ENCODE results near the gene ZMYND11.
"Not testable (repeated sequence)": the region's sequence is repeated elsewhere in the genome, so short reads cannot be mapped to it uniquely, and the experiment has no call there.

The ZMYND11 gene

DNA sequence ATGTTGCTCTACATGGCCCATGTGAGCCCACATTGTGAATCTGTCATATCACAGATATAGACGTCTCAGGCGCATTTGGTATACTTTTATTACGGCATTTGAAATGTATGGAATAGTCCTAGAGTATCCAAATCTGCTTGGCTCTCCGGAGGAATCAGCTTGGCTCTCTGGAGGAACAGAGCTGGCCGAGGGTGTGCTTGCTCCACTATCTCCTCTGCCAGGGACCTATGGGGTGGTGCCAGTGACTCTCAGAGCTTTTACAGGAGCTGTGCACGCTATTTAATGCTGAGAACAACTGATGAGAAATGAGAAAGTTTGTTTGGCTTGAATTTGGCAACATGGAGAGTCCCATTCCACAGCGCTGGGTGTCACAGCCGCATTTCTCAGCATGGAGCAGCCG is 144.0 kb downstream of the ZMYND11 start:
- FAIRE-seq (no peak), DNase-seq (ENCODE audit: low spot score) (no peak)

DNA sequence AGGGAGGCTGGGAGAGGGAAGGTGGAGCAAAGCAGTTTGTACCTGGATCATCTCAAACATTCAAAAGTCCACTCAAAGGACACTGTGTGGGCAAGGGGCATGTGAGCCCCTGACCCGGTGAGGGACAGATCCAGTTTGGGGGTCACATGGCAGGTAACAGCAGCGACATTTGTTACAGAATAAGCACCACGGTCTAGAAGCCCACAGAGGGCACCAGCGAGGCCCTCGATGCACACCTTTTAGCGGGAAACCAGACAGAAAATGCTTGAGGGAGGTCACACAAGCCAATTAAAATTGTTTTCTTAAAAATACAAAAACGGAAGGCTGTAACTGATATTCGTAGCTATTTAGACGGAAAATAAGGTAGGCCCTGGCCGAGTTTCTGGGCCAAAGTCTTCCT is 144.4 kb downstream of the ZMYND11 start:
- no peak for DNase-seq (ENCODE audit: low spot score)
- no peak for FAIRE-seq

GRCh38 chr10:282294-283139 is 147.3 kb downstream of the ZMYND11 start:
- no peak for DNase-seq (ENCODE audit: low spot score)

GRCh38 chr10:283140-283479 is 147.9 kb downstream of the ZMYND11 start:
- DNase-seq (ENCODE audit: low spot score) (no peak), FAIRE-seq (no peak)

More at GRCh38 chr10:282294-283139, 147.3 kb downstream of the ZMYND11 start:
- FAIRE-seq, result no peak

- FAIRE-seq, result no peak
- DNase-seq (ENCODE audit: low spot score), result no peak
Observed at GRCh38 chr10:283916-284356, 148.7 kb downstream of the ZMYND11 start.

DNA sequence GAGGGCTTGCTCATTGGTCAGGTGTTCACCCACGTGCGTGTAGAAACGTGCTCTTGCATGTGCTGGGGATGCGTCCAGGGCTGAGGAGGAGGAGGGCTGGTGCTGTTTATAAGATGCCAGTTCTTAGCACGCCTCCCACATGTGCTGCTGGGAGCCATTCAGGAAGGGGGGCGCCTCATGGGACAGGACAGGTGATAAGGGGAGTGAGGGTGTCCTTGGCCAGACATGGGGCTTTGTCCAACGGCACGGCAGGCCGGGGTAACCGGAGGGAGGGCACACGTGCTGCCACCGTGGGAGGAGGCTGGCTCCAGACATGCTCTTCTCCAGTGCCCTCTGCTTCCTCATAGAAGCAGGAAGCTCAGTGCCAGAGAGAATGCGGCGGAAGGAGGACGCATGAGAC is 150.0 kb downstream of the ZMYND11 start:
- FAIRE-seq (no peak), DNase-seq (ENCODE audit: low spot score) (no peak)

DNA sequence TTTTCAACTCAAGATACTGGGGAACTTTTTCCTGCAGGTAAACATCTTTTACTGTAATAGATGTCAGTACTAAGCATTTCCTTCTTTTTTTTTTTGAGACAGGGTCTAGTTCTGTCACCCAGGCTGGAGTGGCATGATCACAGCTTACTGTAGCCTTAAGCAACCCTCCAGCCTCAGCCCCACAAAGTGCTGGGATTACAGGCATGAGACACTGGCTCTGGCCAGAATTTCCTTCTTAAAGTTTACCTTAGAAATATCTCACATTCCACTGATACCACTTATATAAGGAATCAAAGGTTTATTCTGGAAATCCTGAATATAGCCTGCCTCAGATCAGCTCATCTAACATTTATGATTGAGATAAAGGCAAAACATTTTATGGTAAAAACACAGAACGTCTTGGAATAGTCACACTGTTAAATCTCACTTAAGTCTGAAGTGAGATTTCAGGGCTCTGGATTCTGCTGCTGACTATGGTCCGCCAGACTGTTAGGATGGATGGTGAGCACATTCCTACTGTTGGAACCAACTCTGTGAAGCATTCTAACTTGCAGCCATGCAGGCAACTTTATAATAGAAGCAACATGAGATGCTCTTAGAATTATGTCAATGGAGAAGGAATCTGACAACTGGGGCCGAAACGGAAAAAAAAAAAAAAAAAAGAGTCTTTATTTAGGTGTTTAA is 151.9 kb downstream of the ZMYND11 start:
- DNase-seq (ENCODE audit: low spot score) (no peak), FAIRE-seq (no peak)

DNA sequence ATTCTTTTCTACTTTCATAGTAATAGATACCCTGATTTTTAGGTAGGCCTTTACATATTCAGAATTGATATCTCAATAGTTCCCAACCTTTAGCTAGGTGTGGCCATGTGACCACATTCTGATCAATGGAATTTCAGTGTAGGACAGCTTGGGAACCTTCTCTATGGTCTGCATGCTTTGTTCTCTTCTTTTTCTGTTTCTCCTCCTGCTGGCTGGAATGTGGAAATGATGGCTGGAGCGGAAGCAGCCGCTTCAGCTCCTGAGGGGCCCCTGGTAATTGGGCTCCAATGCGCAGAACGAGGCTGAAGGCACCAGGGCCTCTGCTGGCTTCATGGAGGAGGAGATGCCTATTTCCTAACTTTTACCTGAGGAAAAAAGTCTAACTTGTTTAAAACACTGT is 152.6 kb downstream of the ZMYND11 start:
- no peak for DNase-seq (ENCODE audit: low spot score)
- FAIRE-seq, result no peak

- DNase-seq (ENCODE audit: low spot score) (no peak), FAIRE-seq (no peak)
Observed at GRCh38 chr10:288316-289200, 153.3 kb downstream of the ZMYND11 start.

DNA sequence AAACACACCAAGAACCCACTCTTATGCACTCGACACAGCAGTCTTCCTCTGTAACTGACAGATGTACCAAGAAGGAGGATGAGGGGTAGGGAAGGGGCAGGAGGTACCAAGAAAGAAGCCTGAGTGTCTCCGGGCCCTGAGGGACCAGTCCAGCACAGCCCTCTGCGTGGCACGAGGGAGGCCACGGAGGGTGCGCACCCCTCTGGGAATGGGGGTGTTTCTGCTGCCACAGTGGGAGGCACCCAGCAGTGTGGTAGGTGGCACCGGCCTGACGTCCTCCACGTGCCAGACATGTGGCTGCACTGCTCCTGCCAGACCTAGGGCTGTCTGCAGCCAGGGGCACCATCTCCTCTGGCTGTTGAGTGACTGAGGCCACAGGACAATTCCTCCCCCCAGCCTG is 154.3 kb downstream of the ZMYND11 start:
- DNase-seq (ENCODE audit: low spot score) (no peak), FAIRE-seq (no peak)

- FAIRE-seq, result no peak
- no peak for DNase-seq (ENCODE audit: low spot score)
Observed at GRCh38 chr10:290026-290725, 154.9 kb downstream of the ZMYND11 start.

DNA sequence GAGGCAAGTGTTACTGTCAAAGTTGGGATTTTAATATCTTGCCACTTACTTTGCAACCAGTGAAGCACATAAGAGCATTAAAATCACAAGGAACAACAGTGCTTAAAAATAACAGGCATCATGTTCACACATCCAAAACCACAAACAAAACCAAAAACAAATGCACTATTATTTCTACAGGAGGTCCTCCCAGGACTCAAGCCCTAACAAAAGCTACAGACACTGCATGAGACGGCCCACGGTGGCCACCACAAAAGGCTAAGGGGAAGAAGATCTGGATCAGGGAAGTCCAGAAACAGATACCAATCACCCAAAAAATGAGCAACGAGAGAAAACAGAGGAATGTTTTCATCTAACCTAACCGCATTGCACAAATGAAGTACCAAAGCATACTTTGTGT is 158.4 kb downstream of the ZMYND11 start:
- no peak for DNase-seq (ENCODE audit: low spot score)

DNA sequence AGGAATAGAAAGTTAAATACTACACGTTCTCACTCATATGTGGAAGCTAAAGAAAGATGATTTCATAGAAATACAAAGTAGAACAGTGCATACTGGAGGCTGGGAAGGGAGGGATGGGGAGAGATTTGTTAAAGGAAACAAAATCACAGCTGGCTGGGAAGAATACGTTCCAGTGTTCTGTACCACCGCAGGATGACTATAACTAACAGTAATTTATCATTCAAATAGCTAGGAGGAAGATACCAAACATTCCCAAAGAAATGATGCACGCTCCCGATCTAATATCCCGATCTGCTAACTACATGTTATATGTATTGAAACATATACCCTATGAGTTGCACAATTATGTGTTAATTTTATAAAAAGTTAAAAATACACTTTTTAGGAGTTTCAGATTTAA is 162.3 kb downstream of the ZMYND11 start:
- FAIRE-seq, result no peak
- DNase-seq (ENCODE audit: low spot score), result no peak

More for the DNA sequence above, 158.4 kb downstream of the ZMYND11 start:
- FAIRE-seq, result no peak

GRCh38 chr10:298033-298432 is 162.8 kb downstream of the ZMYND11 start:
- no peak for FAIRE-seq

GRCh38 chr10:299512-299911 is 164.3 kb downstream of the ZMYND11 start:
- DNase-seq (ENCODE audit: low spot score) (no peak), FAIRE-seq (no peak)

More at GRCh38 chr10:298033-298432, 162.8 kb downstream of the ZMYND11 start:
- DNase-seq (ENCODE audit: low spot score), result no peak

DNA sequence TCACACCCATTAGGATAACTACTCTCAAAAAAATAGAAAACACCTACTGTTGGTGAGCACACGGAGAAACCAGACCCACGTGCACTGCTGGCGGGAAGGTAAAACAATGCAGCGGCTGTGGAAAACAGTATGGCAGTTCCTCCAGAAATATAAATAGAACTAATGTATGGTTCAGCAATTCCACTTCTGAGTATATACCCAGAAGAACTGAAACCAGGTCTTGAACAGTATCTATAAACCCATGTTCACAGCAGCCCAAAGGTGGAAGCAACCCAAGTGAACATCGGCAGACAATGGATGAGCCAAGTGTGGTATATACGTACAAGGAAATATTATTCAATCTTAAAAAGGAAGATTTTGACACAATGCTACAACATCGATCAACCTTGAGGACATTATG is 164.7 kb downstream of the ZMYND11 start:
- FAIRE-seq (no peak), DNase-seq (ENCODE audit: low spot score) (no peak)

DNA sequence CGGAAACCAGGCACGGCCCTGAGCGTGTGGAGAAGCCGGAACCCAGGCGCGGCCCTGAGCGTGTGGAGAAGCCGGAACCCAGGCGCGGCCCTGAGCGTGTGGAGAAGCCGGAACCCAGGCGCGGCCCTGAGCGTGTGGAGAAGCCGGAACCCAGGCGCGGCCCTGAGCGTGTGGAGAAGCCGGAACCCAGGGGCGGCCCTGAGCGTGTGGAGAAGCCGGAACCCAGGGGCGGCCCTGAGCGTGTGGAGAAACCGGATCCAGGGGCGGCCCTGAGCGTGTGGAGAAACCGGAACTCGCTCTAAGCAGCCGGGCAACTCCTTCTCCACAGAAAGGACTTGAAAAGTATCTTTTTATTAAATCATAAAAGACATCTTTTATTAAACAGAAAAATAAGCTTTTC is 165.3 kb downstream of the ZMYND11 start:
- not testable (repeated sequence) for FAIRE-seq; DNase-seq (ENCODE audit: low spot score)

DNA sequence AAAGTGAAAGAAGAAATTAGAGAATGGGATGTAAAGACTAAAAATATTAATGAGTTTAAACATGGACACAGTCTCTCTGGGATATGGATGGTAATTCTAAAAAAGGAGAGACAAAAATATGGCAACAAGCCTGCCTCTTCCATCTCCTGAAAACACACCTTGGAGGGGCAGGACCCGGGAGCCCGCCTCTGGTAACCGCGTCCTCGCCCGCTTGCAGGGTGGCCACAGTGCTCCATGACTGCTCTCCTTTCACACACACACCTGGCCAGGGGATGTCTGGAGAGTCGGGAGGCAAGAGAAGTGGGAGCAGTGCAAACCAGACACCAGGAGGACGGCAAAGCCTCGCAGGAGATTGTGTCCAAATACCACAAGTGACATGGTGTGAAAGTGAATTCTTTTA is 166.3 kb downstream of the ZMYND11 start:
- FAIRE-seq, result no peak
- no peak for DNase-seq (ENCODE audit: low spot score)
